Stimulated activated naive CD8-positive, alpha-beta T cell treated with anti-CD3 and anti-CD28 coated beads, Interleukin-15, Interleukin-2, amounts not matched to agents 100 ng/mL and 50 ng/mL, for 24 hours (primary cell): Measurements from ENCODE around the gene CNTN4.

Experiments
- H3K27ac Mint-ChIP-seq: one replicate; pipeline ENCODE4 v1.8.0; 2021; ENCODE audit warnings: mild to moderate bottlenecking, mixed read lengths
- H3K27me3 Mint-ChIP-seq: one replicate; pipeline ENCODE4 v1.8.0; 2021; ENCODE audit warnings: mixed read lengths
- H3K36me3 Mint-ChIP-seq: one replicate; pipeline ENCODE4 v1.8.0; 2021; ENCODE audit warnings: low read depth, mixed read lengths
- H3K4me1 Mint-ChIP-seq: one replicate; pipeline ENCODE4 v1.8.0; 2021; ENCODE audit warnings: low read depth, mixed read lengths
- H3K4me3 Mint-ChIP-seq: one replicate; pipeline ENCODE4 v1.8.0; 2021; ENCODE audit warnings: mild to moderate bottlenecking, mixed read lengths
- H3K9me3 Mint-ChIP-seq: one replicate; pipeline ENCODE4 v1.8.0; 2021; ENCODE audit warnings: mixed read lengths

Gene CNTN4

GRCh38 chr3:2268779-2269178 lies 170.1 kb downstream of the CNTN4 start:
- no peaks in the 10 kb centered on the region for H3K27me3 Mint-ChIP-seq
- no peak overlapping the region for H3K27ac Mint-ChIP-seq
- no peak overlapping the region for H3K4me3 Mint-ChIP-seq
- H3K36me3 Mint-ChIP-seq = no peaks in the 10 kb centered on the region
- no peaks in the 10 kb centered on the region for H3K9me3 Mint-ChIP-seq
- no peaks in the 10 kb centered on the region for H3K4me1 Mint-ChIP-seq

DNA sequence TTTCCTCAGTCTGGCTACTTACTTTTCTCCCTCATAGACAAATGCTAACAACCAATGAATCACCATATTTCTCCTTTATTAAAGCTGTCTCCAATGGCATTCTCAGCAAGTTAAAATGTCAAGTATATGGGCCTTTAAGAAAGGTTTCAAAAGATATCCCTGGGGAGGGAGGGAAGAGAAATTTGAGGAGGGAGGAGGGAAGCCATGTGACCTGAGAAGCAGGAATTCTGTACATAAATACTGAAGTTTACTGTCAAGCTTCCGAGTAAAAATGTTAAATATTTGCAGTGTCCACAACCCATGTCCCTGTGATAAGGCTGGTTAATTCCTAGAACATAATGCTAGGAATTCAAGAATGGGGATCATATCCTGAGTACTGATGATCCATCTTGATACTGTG lies 175.9 kb downstream of the CNTN4 start:
- H3K4me1 Mint-ChIP-seq = no peaks in the 10 kb centered on the region
- H3K9me3 Mint-ChIP-seq = peaks cover 4% of the 10 kb centered on the region
- no peaks in the 10 kb centered on the region for H3K27me3 Mint-ChIP-seq
- no peaks in the 10 kb centered on the region for H3K36me3 Mint-ChIP-seq
- no peak overlapping the region for H3K27ac Mint-ChIP-seq
- no peak overlapping the region for H3K4me3 Mint-ChIP-seq

GRCh38 chr3:2283818-2284217 lies 185.2 kb downstream of the CNTN4 start:
- no peaks in the 10 kb centered on the region for H3K36me3 Mint-ChIP-seq
- no peak overlapping the region for H3K27ac Mint-ChIP-seq
- H3K27me3 Mint-ChIP-seq = no peaks in the 10 kb centered on the region
- H3K4me1 Mint-ChIP-seq = no peaks in the 10 kb centered on the region
- H3K9me3 Mint-ChIP-seq = no peaks in the 10 kb centered on the region
- H3K4me3 Mint-ChIP-seq = no peak overlapping the region

DNA sequence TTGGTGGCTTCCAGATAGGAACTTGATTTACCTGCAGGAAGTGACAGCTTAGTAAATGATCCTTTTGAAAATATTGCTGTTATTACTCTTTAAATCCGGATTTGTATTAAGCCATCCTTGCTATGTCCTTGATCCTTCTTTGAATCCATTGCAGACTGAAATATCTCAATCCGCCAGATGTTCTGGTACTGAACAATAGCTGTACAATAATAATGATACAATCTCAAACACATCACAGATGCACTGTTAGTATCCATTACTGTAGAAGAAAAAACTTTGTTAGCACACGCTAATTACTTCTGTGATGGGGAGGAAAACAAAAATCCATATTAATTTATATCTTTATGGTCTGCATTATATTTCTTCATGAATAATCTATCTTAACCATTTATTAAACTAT lies 202.3 kb downstream of the CNTN4 start:
- Mint-ChIP-seq H3K27me3 (no peaks in the 10 kb centered on the region), H3K4me1 (no peaks in the 10 kb centered on the region), H3K27ac (no peak overlapping the region), H3K9me3 (peaks cover 6% of the 10 kb centered on the region), H3K36me3 (no peaks in the 10 kb centered on the region), H3K4me3 (no peak overlapping the region)

DNA sequence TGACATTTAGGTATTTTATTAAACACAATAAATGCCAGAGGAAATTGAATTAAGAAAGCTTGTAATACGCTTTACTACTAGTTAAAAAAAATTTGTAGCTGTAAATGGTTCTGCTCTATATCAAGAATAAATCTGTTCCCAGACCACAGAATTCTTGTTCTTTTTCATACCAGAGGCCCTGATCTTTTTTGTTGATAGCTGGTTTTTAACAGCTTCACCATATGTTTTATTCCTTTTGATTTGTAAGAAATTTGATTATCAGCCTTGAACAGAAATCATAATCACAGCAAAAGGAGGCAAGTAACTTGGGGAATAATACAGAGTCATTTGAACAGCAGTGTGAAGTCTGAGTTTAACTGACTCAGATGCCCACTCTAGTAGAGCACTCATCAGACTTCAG lies 202.7 kb downstream of the CNTN4 start:
- H3K4me3 Mint-ChIP-seq = no peak overlapping the region
- peaks cover 6% of the 10 kb centered on the region for H3K9me3 Mint-ChIP-seq
- no peak overlapping the region for H3K27ac Mint-ChIP-seq
- H3K4me1 Mint-ChIP-seq = no peaks in the 10 kb centered on the region
- H3K36me3 Mint-ChIP-seq = no peaks in the 10 kb centered on the region
- H3K27me3 Mint-ChIP-seq = no peaks in the 10 kb centered on the region

DNA sequence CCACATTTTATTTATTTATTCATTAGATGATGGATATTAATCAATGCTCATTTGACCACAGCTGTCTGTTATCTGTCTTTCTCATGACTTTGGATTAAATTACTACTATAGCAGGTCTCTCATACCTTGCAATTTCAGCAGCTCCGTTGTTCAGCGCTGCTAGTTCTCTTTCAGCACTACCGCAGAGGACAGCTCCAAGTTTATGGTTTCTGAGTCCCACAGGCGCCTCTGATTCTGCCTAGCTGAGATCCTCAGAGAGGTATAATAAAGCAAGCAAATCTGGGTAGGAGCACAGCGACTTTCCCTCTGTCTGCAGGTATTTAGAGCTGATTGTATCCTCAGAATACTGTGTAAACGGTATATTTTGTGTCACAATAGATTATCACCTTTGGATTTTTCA lies 204.9 kb downstream of the CNTN4 start:
- Mint-ChIP-seq H3K9me3 (peaks cover 6% of the 10 kb centered on the region), H3K36me3 (no peaks in the 10 kb centered on the region), H3K4me1 (no peaks in the 10 kb centered on the region), H3K4me3 (no peak overlapping the region), H3K27ac (no peak overlapping the region), H3K27me3 (no peaks in the 10 kb centered on the region)

DNA sequence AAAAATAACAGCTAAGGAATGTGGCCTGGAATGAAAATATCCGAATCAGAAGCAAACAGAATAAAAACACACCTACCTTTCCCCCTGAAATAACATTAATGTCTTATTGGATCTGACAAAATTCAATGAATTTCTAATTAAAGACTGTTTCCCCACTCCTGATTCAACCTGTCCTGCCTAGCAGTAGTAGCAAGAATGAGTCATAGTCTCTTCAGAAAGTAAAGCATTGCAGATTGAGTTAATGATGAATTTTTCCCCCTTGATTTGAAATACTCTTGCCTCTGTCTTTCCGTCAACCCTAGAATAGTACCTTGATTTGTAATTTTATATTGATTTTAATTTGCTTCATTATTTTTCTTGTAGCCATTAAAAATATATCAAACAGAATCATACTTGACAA lies 212.4 kb downstream of the CNTN4 start:
- no peak overlapping the region for H3K27ac Mint-ChIP-seq
- no peaks in the 10 kb centered on the region for H3K27me3 Mint-ChIP-seq
- H3K36me3 Mint-ChIP-seq = no peaks in the 10 kb centered on the region
- no peaks in the 10 kb centered on the region for H3K9me3 Mint-ChIP-seq
- H3K4me1 Mint-ChIP-seq = no peaks in the 10 kb centered on the region
- no peak overlapping the region for H3K4me3 Mint-ChIP-seq

DNA sequence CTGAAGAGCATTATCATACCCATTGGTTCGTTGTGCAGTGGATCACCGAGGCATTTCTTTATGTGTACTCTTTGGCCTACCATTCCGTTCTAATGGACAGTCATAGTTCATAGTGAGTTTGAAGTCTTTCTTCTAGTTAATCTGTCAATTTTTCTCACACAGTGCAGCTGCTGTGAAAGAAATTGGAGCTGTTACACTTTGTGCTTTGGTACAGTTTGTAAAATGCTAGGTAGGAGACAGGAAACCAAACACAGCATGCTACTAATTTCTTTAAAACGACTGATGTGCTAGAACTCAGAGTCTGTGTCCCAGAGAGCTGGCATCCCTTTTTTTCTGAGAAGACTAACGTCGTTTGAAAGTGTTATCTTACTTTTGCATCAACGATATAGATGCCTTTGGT lies 218.9 kb downstream of the CNTN4 start:
- no peaks in the 10 kb centered on the region for H3K9me3 Mint-ChIP-seq
- H3K27me3 Mint-ChIP-seq = no peaks in the 10 kb centered on the region
- no peak overlapping the region for H3K27ac Mint-ChIP-seq
- H3K4me1 Mint-ChIP-seq = no peaks in the 10 kb centered on the region
- H3K4me3 Mint-ChIP-seq = no peak overlapping the region
- H3K36me3 Mint-ChIP-seq = no peaks in the 10 kb centered on the region

DNA sequence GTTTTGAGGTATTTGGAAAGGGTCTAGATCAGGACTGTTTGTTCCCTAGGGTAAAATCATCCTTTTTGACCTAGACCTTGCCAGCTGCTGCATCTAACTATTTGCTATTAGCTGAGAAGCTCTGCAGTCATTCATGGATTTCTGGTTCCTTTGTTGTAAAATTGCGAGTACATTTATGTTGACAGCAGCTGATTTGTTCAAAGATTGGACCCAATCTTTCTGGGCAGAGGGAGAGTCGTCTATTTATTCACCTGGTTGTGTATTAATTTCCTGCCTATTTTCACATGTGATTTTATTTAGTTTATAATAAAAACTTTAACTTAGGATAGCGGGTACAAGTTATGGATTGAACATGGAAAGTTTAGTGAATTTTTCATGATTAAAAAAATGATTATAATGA lies 236.3 kb downstream of the CNTN4 start:
- H3K9me3 Mint-ChIP-seq = no peaks in the 10 kb centered on the region
- no peak overlapping the region for H3K27ac Mint-ChIP-seq
- no peaks in the 10 kb centered on the region for H3K27me3 Mint-ChIP-seq
- H3K4me3 Mint-ChIP-seq = no peak overlapping the region
- H3K36me3 Mint-ChIP-seq = no peaks in the 10 kb centered on the region
- no peaks in the 10 kb centered on the region for H3K4me1 Mint-ChIP-seq

DNA sequence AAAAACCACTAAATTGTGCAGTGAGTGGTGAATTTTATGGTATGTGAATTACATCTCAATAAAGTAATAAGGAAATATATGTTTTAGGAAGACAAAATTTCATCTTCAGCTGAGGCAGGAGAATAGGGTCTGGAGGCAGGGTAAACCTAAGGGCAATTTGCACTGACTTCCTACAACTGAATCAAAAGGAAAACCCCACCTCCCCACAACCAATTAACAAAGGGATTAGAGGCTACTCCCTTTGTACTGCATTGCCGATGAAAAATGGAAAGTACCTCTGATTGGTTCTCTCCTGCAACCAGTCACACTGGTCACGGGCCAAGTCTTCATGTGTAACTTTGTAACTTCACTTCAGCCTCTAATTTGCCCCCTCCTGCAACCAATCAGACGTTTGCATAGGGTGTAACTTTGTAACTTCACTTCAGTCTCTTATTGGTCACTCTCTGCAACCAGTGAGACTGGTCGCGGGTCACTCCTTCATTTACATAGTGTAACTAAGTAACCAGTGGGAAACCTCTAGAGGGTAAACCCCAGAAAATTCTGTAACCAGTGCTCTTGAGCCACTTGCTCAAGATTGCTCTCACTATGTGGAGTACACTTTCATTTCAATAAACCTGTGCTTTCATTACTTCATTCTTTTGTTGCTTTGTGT lies 244.5 kb downstream of the CNTN4 start:
- Mint-ChIP-seq H3K27ac (no peak overlapping the region), H3K36me3 (no peaks in the 10 kb centered on the region), H3K4me3 (no peak overlapping the region), H3K9me3 (no peaks in the 10 kb centered on the region), H3K27me3 (no peaks in the 10 kb centered on the region), H3K4me1 (no peaks in the 10 kb centered on the region)

- Mint-ChIP-seq H3K9me3 (peaks cover 3% of the 10 kb centered on the region), H3K36me3 (no peaks in the 10 kb centered on the region), H3K4me1 (no peaks in the 10 kb centered on the region), H3K27ac (no peak overlapping the region), H3K4me3 (no peak overlapping the region), H3K27me3 (no peaks in the 10 kb centered on the region)
These were observed 253.6 kb downstream of the CNTN4 start for GRCh38 chr3:2352134-2352762.

DNA sequence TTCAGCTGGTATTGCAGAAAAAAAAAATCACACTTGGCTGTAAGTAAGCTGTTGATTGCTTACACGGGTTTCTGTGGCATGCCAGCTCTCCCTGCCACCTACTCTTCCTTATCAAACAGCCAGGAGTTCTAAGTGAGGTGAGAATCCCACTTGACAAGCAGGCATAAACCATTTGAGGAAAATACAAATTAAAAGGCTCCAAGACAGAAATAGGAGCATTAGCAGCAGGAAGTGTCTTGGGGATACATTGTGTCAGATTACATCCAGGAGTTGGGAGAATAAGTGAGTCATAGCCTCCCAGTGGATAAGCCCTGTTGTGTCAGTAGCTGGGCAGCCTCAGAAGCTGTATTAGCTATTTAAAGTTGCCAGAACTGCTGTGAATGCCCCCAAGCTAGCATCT lies 256.0 kb downstream of the CNTN4 start:
- H3K36me3 Mint-ChIP-seq = no peaks in the 10 kb centered on the region
- no peaks in the 10 kb centered on the region for H3K4me1 Mint-ChIP-seq
- H3K27ac Mint-ChIP-seq = no peak overlapping the region
- H3K9me3 Mint-ChIP-seq = peaks cover 3% of the 10 kb centered on the region
- no peaks in the 10 kb centered on the region for H3K27me3 Mint-ChIP-seq
- no peak overlapping the region for H3K4me3 Mint-ChIP-seq

GRCh38 chr3:2356298-2356950 lies 257.8 kb downstream of the CNTN4 start:
- H3K9me3 Mint-ChIP-seq = peaks cover 3% of the 10 kb centered on the region
- no peaks in the 10 kb centered on the region for H3K4me1 Mint-ChIP-seq
- H3K27me3 Mint-ChIP-seq = no peaks in the 10 kb centered on the region
- no peak overlapping the region for H3K4me3 Mint-ChIP-seq
- no peak overlapping the region for H3K27ac Mint-ChIP-seq
- H3K36me3 Mint-ChIP-seq = no peaks in the 10 kb centered on the region

GRCh38 chr3:2360815-2361214 lies 262.1 kb downstream of the CNTN4 start:
- Mint-ChIP-seq H3K4me1 (no peaks in the 10 kb centered on the region), H3K4me3 (no peak overlapping the region), H3K27me3 (no peaks in the 10 kb centered on the region), H3K9me3 (peaks cover 3% of the 10 kb centered on the region), H3K27ac (no peak overlapping the region), H3K36me3 (no peaks in the 10 kb centered on the region)

DNA sequence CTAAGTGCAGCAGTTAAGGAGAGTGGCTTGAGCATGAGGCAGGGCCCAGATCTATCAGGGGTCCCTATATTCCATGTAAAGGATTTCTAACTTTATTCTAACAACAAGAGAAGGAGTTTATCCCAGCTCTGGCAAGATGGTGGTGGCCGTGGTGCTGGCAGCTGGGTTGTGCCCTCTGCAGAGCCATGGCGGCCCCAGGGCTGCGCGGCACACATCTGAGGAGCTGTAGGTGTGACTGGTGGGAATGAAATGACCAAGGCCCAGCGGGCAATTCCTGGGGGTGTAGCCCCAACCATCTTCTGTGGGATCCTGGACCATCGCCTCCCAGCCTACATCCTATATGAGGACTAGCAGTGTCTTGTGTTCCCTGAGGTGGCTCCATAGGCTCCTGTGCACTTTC lies 263.5 kb downstream of the CNTN4 start:
- H3K4me1 Mint-ChIP-seq = no peaks in the 10 kb centered on the region
- H3K27me3 Mint-ChIP-seq = no peaks in the 10 kb centered on the region
- H3K36me3 Mint-ChIP-seq = no peaks in the 10 kb centered on the region
- no peak overlapping the region for H3K27ac Mint-ChIP-seq
- no peak overlapping the region for H3K4me3 Mint-ChIP-seq
- no peaks in the 10 kb centered on the region for H3K9me3 Mint-ChIP-seq

GRCh38 chr3:2363854-2364253 lies 265.2 kb downstream of the CNTN4 start:
- H3K36me3 Mint-ChIP-seq = no peaks in the 10 kb centered on the region
- no peaks in the 10 kb centered on the region for H3K27me3 Mint-ChIP-seq
- no peaks in the 10 kb centered on the region for H3K9me3 Mint-ChIP-seq
- no peaks in the 10 kb centered on the region for H3K4me1 Mint-ChIP-seq
- no peak overlapping the region for H3K27ac Mint-ChIP-seq
- H3K4me3 Mint-ChIP-seq = no peak overlapping the region
